Measurements from ENCODE around the gene TNFSF8. TPM values are rescaled to one million over a fixed set of nuclear protein-coding genes. Genes with fewer than 3 reads are reported as not detected.
A peak's percentile ranks its signal among the peaks of the same experiment; 100 is the strongest.

The TNFSF8 gene
- total RNA-seq, 3 donors from 2014 or later: 130 to 192 (median 141) TPM

DNA sequence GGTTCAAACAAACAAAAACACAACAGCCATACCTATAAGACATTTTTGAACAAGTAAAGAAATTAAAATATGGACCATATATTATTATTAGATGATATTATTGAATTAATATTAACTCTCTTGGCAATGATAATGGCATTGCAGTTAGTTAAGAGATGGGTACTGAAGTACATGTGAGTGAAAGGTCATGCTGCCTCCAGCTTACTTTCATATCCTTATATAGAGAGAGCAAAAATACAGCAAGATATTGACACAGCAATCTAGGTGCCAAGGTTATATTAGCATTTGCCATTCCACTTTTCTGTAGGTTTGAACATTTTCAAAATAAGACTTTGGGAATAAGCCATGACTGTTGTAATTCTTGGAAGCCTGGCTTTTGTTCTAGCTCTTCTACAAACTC, 6.1 kb downstream of the TNFSF8 start:
- ATAC-seq: no peak
- DNase-seq: no peak
- peaks cover 83% of the 10 kb centered on the region for H3K4me1 Mint-ChIP-seq (ENCODE audit: low read depth)
- H3K9me3 Mint-ChIP-seq: no peaks in the 10 kb centered on the region
- no peaks in the 10 kb centered on the region for H3K27me3 Mint-ChIP-seq (ENCODE audit: low read depth)
- H3K4me3 Mint-ChIP-seq: peak overlapping the region; percentile 71
- H3K36me3 Mint-ChIP-seq (ENCODE audit: insufficient read depth): peaks cover 62% of the 10 kb centered on the region

DNA sequence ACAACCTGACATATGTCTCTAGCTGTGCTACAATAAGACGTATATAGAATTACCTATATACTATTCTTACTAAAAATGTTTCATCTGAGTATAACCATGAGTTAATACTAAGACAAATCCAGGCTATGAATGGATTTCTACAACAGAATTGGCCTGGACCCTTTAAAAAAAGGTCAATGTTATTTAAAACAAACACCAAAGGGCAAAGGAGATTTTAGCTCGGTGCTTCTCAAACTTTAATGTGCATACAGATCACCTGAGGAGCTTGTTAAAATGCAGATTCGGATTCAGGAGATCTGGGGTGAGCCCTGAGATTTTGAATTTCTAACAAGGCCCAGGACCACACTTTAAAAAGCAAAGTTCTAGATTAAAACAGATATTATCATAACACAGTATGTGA, 6.5 kb downstream of the TNFSF8 start:
- H3K9me3 Mint-ChIP-seq: no peaks in the 10 kb centered on the region
- H3K27me3 Mint-ChIP-seq (ENCODE audit: low read depth): no peaks in the 10 kb centered on the region
- H3K36me3 Mint-ChIP-seq (ENCODE audit: insufficient read depth): peaks cover 59% of the 10 kb centered on the region
- peak overlapping the region; percentile 27 for H3K4me3 Mint-ChIP-seq
- H3K4me1 Mint-ChIP-seq (ENCODE audit: low read depth): peaks cover 83% of the 10 kb centered on the region
- ATAC-seq (no peak), DNase-seq (no peak)

DNA sequence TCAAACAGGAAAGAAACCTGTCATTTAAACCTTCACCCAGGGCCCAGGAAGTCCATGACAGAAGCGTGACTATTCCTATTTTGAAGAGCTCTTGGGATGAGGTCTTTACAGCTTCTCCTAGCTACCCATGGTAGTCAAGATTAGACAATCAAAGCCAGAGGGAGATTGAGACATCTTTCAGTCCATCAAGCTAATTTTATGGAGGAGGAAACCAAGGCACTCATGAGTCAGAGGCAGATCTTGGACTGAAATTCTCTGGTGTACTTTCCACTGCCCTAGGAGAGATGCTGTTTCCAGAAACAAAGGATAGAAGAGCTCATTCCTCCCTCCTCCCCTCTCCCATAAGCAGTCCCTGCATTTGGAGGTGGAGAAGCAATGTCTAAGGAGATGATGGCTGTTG, 9.2 kb downstream of the TNFSF8 start:
- Mint-ChIP-seq H3K27me3 (ENCODE audit: low read depth) (no peaks in the 10 kb centered on the region), H3K36me3 (ENCODE audit: insufficient read depth) (peaks cover 67% of the 10 kb centered on the region), H3K4me1 (ENCODE audit: low read depth) (peaks cover 87% of the 10 kb centered on the region), H3K4me3 (peak overlapping the region; percentile 37), H3K9me3 (no peaks in the 10 kb centered on the region)
- ATAC-seq: no peak
- DNase-seq: no peak

DNA sequence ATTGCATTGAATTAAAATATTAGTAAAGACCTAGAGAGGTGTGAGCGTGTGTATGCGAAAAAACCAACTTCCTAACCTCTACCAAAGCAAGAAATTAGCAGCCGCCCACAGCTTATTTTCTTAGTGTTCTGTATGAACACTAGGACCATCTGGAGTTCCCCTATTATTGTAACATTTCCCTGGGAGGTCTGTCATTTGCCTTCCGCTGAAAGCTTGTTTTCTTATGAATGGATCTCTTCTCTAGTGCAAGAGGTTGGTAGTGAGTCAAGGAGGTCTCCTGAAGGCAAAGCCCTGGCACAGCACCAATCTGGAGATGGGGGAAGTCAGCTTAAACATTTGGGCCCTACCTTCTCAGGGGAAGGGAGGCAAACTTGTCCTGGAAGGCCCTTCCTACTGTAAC, 10.8 kb downstream of the TNFSF8 start:
- no peak for DNase-seq
- no peaks in the 10 kb centered on the region for H3K9me3 Mint-ChIP-seq
- H3K4me1 Mint-ChIP-seq (ENCODE audit: low read depth): peaks cover 88% of the 10 kb centered on the region
- peaks cover 70% of the 10 kb centered on the region for H3K36me3 Mint-ChIP-seq (ENCODE audit: insufficient read depth)
- ATAC-seq: peak; percentile 79 to 84
- peak overlapping the region; percentile 35 for H3K4me3 Mint-ChIP-seq
- no peaks in the 10 kb centered on the region for H3K27me3 Mint-ChIP-seq (ENCODE audit: low read depth)

DNA sequence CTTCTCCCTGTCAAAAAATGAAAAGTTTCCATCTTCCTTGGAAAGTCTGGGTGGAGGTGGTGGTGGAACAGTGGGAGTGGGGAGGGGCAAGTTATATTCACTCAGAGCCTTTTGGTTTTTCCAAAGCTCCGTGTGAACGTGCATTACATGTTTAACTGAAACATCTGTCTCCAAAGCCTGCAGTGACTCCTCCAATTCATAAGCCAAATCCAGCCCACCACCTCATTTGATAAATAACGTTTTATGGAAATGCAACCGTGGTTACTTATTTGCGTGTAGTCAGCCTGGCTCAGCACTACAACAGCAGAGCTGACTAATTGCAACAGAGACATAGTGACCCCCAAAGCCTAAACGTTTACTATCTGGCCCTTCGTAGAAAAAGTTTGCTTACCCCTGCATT, 13.9 kb downstream of the TNFSF8 start:
- H3K36me3 Mint-ChIP-seq (ENCODE audit: insufficient read depth): peaks cover 69% of the 10 kb centered on the region
- ATAC-seq: no peak
- H3K27me3 Mint-ChIP-seq (ENCODE audit: low read depth): no peaks in the 10 kb centered on the region
- no peak overlapping the region for H3K4me3 Mint-ChIP-seq
- DNase-seq: no peak
- no peaks in the 10 kb centered on the region for H3K9me3 Mint-ChIP-seq
- peaks cover 80% of the 10 kb centered on the region for H3K4me1 Mint-ChIP-seq (ENCODE audit: low read depth)

DNA sequence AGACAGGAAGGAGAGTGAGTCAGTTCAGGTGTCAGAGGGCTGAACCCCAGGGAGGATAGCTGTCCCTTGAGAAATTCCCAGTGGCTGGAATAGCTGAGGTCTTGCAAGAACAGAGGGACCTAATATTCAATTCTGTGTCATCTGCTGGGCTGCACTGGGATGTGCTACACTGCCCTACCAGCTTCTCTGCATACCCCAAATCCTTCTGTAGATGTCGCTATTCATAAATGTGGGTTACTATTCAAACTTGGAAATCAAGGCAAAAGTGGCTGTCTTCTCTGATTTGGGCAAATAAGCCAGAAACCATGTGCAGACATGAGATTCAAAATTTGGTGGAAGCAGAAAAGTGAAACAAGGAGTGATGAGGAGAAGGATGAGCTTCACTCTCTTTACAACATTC, 16.3 kb downstream of the TNFSF8 start:
- ATAC-seq (no peak), DNase-seq (no peak)
- Mint-ChIP-seq H3K27me3 (ENCODE audit: low read depth) (no peaks in the 10 kb centered on the region), H3K4me3 (no peak overlapping the region), H3K36me3 (ENCODE audit: insufficient read depth) (peaks cover 64% of the 10 kb centered on the region), H3K4me1 (ENCODE audit: low read depth) (peaks cover 79% of the 10 kb centered on the region), H3K9me3 (no peaks in the 10 kb centered on the region)

DNA sequence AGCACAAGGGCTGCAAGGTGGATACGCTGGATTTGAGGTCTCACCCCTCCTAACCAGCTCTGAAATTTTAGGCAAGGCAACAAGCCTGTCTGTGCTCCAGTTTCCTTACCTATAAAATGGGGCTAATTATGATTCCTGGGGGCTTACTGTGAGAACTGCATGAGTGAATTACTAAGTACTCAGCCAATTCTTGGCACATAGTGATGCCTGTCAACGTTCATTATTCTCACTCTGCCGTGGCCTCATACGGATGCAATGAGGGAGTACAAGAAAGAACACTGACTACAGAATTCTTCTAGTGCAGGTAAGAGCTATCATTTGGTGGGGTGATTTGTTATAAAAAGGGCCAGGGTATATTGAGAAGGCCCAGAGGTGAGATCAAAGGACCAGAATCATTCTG, 16.7 kb downstream of the TNFSF8 start:
- DNase-seq: no peak
- Mint-ChIP-seq H3K4me3 (no peak overlapping the region), H3K36me3 (ENCODE audit: insufficient read depth) (peaks cover 66% of the 10 kb centered on the region), H3K9me3 (no peaks in the 10 kb centered on the region), H3K4me1 (ENCODE audit: low read depth) (peaks cover 81% of the 10 kb centered on the region), H3K27me3 (ENCODE audit: low read depth) (no peaks in the 10 kb centered on the region)
- no peak for ATAC-seq

DNA sequence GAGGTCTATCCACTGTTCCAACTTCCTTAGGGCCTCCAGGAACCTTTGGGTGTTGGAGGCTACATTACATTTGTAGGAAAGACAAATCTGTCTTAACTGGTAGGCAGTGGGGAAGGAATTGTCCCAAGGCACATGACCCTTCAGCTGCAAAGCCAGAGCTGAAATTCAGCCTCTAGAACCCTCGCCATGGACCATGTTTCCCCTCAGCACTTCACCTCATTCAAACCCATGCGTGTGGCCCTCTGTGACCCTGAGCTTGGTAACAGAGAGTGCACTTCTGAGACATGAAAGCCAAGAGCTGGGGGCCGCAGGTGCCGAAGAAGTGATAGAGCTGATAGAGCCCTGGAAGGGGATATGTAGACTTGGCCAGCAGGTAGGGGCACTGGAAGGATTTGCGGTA, 17.2 kb downstream of the TNFSF8 start:
- DNase-seq: no peak
- no peak for ATAC-seq
- Mint-ChIP-seq H3K4me3 (no peak overlapping the region), H3K27me3 (ENCODE audit: low read depth) (no peaks in the 10 kb centered on the region), H3K9me3 (no peaks in the 10 kb centered on the region), H3K4me1 (ENCODE audit: low read depth) (peaks cover 82% of the 10 kb centered on the region), H3K36me3 (ENCODE audit: insufficient read depth) (peaks cover 68% of the 10 kb centered on the region)

DNA sequence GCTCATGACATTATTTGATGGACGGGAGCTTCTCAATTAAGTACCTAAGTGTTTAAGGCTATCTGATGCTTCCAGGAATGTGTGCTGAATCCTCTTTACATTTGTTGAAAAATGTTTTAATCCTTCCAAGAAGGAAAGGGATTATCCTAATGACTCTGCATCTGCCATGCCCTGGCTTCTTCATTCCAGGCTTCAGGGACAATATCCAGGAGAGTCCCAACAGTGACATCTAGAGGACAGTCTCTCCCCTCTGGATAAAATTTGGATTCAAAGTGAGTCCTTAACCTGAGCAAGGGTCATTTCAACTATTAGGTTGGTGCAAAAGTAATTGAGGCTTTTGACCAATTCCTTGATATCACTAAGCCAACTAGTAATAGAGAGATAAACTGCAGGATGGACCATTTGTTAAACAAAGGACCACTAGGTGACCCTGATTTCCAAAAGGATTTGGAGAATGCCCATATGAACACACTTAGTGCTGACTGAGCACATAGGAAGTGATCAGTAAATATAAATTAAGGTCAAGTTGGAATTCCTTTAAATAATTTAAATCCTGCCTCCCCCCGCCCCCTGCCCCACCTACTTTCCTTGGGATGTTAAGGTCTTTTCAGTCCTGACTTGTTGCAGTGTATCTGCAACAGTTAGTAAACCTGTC, 19.1 kb downstream of the TNFSF8 start:
- no peak overlapping the region for H3K4me3 Mint-ChIP-seq
- no peak for DNase-seq
- H3K4me1 Mint-ChIP-seq (ENCODE audit: low read depth): peaks cover 85% of the 10 kb centered on the region
- ATAC-seq: no peak
- no peaks in the 10 kb centered on the region for H3K9me3 Mint-ChIP-seq
- peaks cover 61% of the 10 kb centered on the region for H3K36me3 Mint-ChIP-seq (ENCODE audit: insufficient read depth)
- H3K27me3 Mint-ChIP-seq (ENCODE audit: low read depth): no peaks in the 10 kb centered on the region

DNA sequence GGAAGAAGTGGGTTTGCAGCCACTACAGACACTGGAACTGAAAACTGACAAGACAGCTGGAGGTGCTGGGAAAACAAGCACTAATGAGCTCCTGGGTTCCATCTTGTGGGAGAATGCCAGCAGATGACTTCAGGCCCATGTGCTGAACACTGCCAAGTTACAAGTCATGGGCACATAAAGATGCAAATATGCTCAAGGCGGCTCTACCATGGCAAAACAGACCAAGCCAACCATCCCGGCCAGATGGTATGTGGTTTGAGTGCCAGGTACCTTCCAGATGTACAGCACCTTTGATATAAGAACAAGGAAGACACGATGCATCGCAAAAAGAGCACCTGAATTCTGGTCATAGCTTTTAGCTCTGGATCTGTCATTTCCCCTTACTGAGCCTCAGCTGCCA, 19.9 kb downstream of the TNFSF8 start:
- Mint-ChIP-seq H3K27me3 (ENCODE audit: low read depth) (no peaks in the 10 kb centered on the region), H3K4me1 (ENCODE audit: low read depth) (peaks cover 81% of the 10 kb centered on the region), H3K9me3 (no peaks in the 10 kb centered on the region), H3K36me3 (ENCODE audit: insufficient read depth) (peaks cover 56% of the 10 kb centered on the region), H3K4me3 (no peak overlapping the region)
- DNase-seq: no peak
- no peak for ATAC-seq

DNA sequence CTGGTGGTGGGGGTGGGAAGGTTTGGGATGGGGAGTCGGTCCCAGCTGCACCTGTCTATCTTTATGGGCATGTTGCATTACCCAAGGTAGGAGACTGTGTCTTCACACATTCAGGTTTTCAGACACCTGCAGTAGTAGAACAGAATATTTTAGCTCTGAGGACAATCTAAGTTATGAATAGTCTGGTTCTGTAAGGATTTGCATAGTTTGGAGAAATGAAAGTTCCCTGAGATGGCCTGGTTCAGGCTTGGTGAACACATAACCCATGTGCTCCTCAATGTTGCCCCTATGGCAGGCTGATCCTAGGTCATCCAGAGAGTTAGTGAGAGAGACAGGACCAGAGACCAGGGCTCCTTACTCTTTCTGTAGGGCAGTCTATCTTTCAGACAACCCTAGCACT, 20.7 kb downstream of the TNFSF8 start:
- H3K4me1 Mint-ChIP-seq (ENCODE audit: low read depth): peaks cover 78% of the 10 kb centered on the region
- no peaks in the 10 kb centered on the region for H3K27me3 Mint-ChIP-seq (ENCODE audit: low read depth)
- ATAC-seq (no peak), DNase-seq (no peak)
- H3K36me3 Mint-ChIP-seq (ENCODE audit: insufficient read depth): peaks cover 56% of the 10 kb centered on the region
- no peaks in the 10 kb centered on the region for H3K9me3 Mint-ChIP-seq
- H3K4me3 Mint-ChIP-seq: no peak overlapping the region

DNA sequence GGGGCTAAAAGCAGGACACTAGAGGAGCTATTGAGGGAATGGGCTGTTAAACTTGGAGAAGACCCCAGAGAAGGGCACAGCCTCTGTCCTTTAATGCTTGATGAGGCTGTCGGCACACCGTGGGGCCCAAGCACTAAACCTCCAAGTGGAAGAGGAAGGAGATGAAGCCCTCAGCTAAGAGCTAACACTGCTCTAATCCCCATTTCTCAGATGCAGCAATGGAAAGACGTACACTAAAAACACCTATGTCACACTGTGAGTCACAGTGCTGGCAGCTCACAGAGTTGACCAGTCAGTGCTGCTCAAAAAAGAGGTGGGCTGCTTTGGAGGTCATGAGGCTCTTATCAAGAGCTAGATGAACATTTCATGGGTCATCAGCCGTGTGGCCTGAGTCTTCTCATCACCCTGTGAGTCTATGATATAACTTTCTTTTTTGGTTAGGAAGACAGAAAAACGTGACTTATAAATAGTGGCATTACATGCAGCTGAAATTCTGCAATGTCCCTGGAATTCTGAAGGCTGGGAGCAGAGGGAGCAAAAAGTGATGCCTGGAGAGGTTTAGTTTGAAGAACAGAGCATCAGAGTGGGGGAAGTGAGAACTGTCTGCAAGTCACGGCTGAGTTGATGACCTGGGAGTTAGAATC, 21.5 kb downstream of the TNFSF8 start:
- Mint-ChIP-seq H3K27me3 (ENCODE audit: low read depth) (no peaks in the 10 kb centered on the region), H3K36me3 (ENCODE audit: insufficient read depth) (peaks cover 57% of the 10 kb centered on the region), H3K4me1 (ENCODE audit: low read depth) (peaks cover 70% of the 10 kb centered on the region), H3K9me3 (no peaks in the 10 kb centered on the region), H3K4me3 (peak overlapping the region; percentile 64)
- no peak for DNase-seq
- peak; percentile 72 to 78 for ATAC-seq

DNA sequence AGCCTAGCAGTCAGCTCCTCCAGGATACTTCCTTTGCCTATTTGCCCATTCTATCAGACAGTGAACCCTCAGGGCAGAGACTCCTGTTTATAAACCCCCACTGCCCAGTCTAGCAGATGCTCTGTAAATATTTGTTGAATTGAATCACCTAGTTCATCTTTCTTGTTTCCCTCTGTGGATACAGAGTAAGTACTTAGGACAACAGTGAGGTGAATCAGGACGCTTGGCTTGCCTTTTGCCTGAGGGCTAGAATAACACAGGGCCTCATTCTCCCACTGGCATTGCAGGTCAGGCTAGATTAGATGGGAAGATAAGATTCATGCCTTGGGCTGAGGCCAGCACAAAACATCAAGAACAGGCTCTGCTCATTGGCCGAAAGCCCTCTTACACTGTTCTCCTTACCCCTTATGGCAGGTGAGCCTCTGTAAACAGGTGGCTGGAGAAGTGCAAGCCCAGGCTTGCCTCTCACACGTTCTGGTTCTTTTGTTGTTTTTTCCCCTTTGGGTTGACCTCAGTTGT, 22.2 kb downstream of the TNFSF8 start:
- DNase-seq: no peak
- Mint-ChIP-seq H3K9me3 (no peaks in the 10 kb centered on the region), H3K4me1 (ENCODE audit: low read depth) (peaks cover 66% of the 10 kb centered on the region), H3K4me3 (peak overlapping the region; percentile 64), H3K27me3 (ENCODE audit: low read depth) (no peaks in the 10 kb centered on the region), H3K36me3 (ENCODE audit: insufficient read depth) (peaks cover 58% of the 10 kb centered on the region)
- ATAC-seq: peak; percentile 27 to 64

DNA sequence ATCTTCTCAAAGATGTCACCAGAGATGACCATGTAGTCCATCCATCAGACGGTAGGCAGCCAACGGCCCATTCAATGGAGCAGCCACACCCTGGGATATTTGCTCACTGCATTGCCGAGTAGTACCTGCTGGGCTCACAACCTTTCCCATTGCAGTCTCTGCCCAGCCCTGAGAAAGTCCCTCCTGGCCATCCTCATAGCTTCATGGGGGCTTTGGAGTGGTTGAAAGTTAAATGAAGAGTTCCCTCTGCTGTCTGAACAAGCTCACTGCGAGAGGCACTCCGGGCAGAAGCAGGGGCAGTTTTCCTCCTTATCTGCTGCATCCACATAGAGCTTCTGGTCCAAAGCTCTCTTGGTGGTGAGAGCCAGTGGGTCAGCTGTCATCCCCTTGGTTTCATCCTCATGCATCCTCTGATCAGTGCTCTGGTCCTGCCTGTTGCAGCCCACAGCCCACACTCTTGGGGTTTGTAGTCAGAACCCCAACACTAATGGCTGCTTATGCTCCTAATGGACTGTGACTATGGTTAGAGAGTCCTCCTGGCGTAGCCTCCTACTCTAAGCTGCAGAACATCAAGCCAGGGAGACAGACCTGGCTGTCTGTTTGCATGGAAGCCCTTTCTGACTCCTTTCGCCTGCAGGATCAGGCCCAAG, 23.3 kb downstream of the TNFSF8 start:
- ATAC-seq: no peak
- H3K27me3 Mint-ChIP-seq (ENCODE audit: low read depth): no peaks in the 10 kb centered on the region
- H3K36me3 Mint-ChIP-seq (ENCODE audit: insufficient read depth): peaks cover 61% of the 10 kb centered on the region
- H3K4me1 Mint-ChIP-seq (ENCODE audit: low read depth): peaks cover 60% of the 10 kb centered on the region
- peak overlapping the region; percentile 35 for H3K4me3 Mint-ChIP-seq
- DNase-seq: no peak
- H3K9me3 Mint-ChIP-seq: no peaks in the 10 kb centered on the region
